ENCODE results near the gene IKZF2. TPM values are rescaled to one million over a fixed set of nuclear protein-coding genes. Genes with fewer than 3 reads are reported as not detected.

Gene IKZF2
- total RNA-seq, 1 experiment from 2014 or later = 3.0 TPM

GRCh38 chr2:213046431-213046830 is 105.0 kb downstream of the IKZF2 start:
- Histone ChIP-seq H4K91ac (ENCODE audit: insufficient read length, low read depth, low read length) (no peak overlapping the region), H3K23me2 (ENCODE audit: insufficient read length, low read depth, low read length, poor library complexity, severe bottlenecking) (no peaks in the 10 kb centered on the region), H3K4me1 (ENCODE audit: insufficient read depth, low read length) (no peaks in the 10 kb centered on the region), H3K79me2 (ENCODE audit: insufficient read depth, low read length) (no peaks in the 10 kb centered on the region), H3K23ac (ENCODE audit: insufficient read length, low read depth, low read length) (no peak overlapping the region), H2BK15ac (ENCODE audit: low read depth, low read length) (no peak overlapping the region), H3K18ac (ENCODE audit: insufficient read length, low read depth, low read length) (no peak overlapping the region), H3T11ph (ENCODE audit: low read length) (no peak overlapping the region), H3K4me2 (ENCODE audit: insufficient read depth, insufficient read length, low read length) (no peak overlapping the region), H4K5ac (ENCODE audit: insufficient read length, low read depth, low read length) (no peak overlapping the region), H2AK5ac (ENCODE audit: insufficient read length, low read length) (no peak overlapping the region), H3K4ac (ENCODE audit: low read depth, low read length) (no peak overlapping the region), H4K8ac (replicated peaks; ENCODE audit: insufficient read length, low read depth, low read length) (no peak overlapping the region), H2AFZ (ENCODE audit: low read length) (no peak overlapping the region), H2BK20ac (ENCODE audit: low read depth, low read length, poor library complexity, severe bottlenecking) (no peak overlapping the region), H3K27ac (ENCODE audit: insufficient read length, low read depth, low read length) (no peak overlapping the region), H3K9me3 (ENCODE audit: control insufficient read depth, low read depth, low read length) (no peaks in the 10 kb centered on the region), H4K20me1 (ENCODE audit: control insufficient read depth, insufficient read depth, insufficient read length) (no peaks in the 10 kb centered on the region), H2BK12ac (ENCODE audit: insufficient read length, low read depth, low read length) (no peak overlapping the region), H3K79me1 (ENCODE audit: insufficient read depth, low read depth, low read length, poor library complexity, severe bottlenecking) (no peaks in the 10 kb centered on the region), H2BK5ac (ENCODE audit: insufficient read length, low read length) (no peak overlapping the region), H3K9ac (ENCODE audit: extremely low read depth, insufficient read length, low read length) (no peak overlapping the region), H2BK120ac (ENCODE audit: low read depth, low read length, poor library complexity, severe bottlenecking) (no peak overlapping the region), H3K14ac (ENCODE audit: insufficient read depth, low read length) (no peak overlapping the region), H3K27me3 (ENCODE audit: insufficient read depth, low read length) (no peaks in the 10 kb centered on the region), H3K56ac (ENCODE audit: insufficient read length, low read depth, low read length) (no peak overlapping the region)
- H3K27ac Mint-ChIP-seq = no peak overlapping the region
- no peak overlapping the region for H3K4me3 Mint-ChIP-seq
- no peaks in the 10 kb centered on the region for H3K27me3 Mint-ChIP-seq (ENCODE audit: low read depth)
- H3K9me3 Mint-ChIP-seq = peaks cover 9 to 11% of the 10 kb centered on the region in 2 experiments; a peak in 3 of 5 replicates
- H3K36me3 Mint-ChIP-seq (ENCODE audit: insufficient read depth in 1 of 3, low read depth in 3 of 3) = peaks cover 2 to 19% (median 7%) of the 10 kb centered on the region in 3 experiments; a peak in 5 of 7 replicates
- DNase-seq = no peak
- no CpG with 5 or more reads among the region's 1 CpG for WGBS (ENCODE audit: extremely low coverage, insufficient read length, low lambda C conversion rate)
- TF ChIP-seq CTCF (conservative IDR thresholded peaks at IDR 0.05) = no peak
- H3K4me1 Mint-ChIP-seq = peaks cover 3 to 5% of the 10 kb centered on the region in 2 experiments
